Gastroesophageal sphincter (tissue), 4 donors: ENCODE data around the gene MVB12B. TPM values are rescaled to one million over a fixed set of nuclear protein-coding genes. Genes with fewer than 3 reads are reported as not detected.

Experiments
- ATAC-seq: fragments of 150-250 bp; one replicate; pipeline ENCODE4 v1.9.1; 2016; ENCODE audit warnings: mild to moderate bottlenecking, moderate library complexity
- H3K27ac ChIP-seq, 4 donors: fragments of 200-600 bp; sonication (generic) in 3 of 4; 1 replicate in 3 of 4; 2 replicates in 1 of 4; pipeline ENCODE4 v1.5.1; 2016 to 2019
- H3K27me3 ChIP-seq: fragments of 200-600 bp; sonication (generic); one replicate; pipeline ENCODE4 v1.5.1; 2019
- H3K36me3 ChIP-seq, 2 donors: fragments of 200-600 bp; sonication (generic); one replicate each; pipeline ENCODE4 v1.5.1; 2019; ENCODE audit warnings: control low read depth in 1 of 2
- H3K4me1 ChIP-seq, 3 donors: fragments of 200-600 bp; sonication (generic); 1 replicate in 2 of 3; 2 replicates in 1 of 3; pipeline ENCODE4 v1.5.1; 2016 to 2019; ENCODE audit warnings: control low read depth in 2 of 3
- H3K4me3 ChIP-seq, 2 donors: fragments of 200-600 bp; sonication (generic); one replicate each; pipeline ENCODE4 v1.5.1; 2019; ENCODE audit warnings: mild to moderate bottlenecking in 1 of 2, moderate library complexity in 1 of 2
- H3K9me3 ChIP-seq, 3 donors: fragments of 200-600 bp; sonication (generic); one replicate each; pipeline ENCODE4 v1.5.1; 2017 to 2019; ENCODE audit warnings: control low read depth in 2 of 3
- CTCF ChIP-seq, 4 experiments: fragments of 200-600 bp in 2 of 4; fragments of 450-650 bp in 2 of 4; sonication (generic) in 1 of 4; IDR thresholded peaks; one replicate each; pipeline ENCODE4 v1.5.1; 2017 to 2019; ENCODE audit warnings: antibody characterized with exemption in 4 of 4, mild to moderate bottlenecking in 2 of 4, moderate library complexity in 2 of 4
- EP300 ChIP-seq: sonication (generic); formaldehyde crosslinking; IDR thresholded peaks from one replicate; pipeline ENCODE4 v1.6.1; 2017; ENCODE audit warnings: antibody characterized with exemption, mild to moderate bottlenecking
- POLR2A ChIP-seq, 2 donors: fragments of 450-650 bp; IDR thresholded peaks; one replicate each; pipeline ENCODE4 v1.6.1; 2017; ENCODE audit warnings: antibody characterized with exemption in 2 of 2, mild to moderate bottlenecking in 2 of 2, moderate library complexity in 1 of 2
- POLR2AphosphoS5 ChIP-seq: sonication (generic); formaldehyde crosslinking; IDR thresholded peaks from one replicate; pipeline ENCODE4 v1.6.1; 2017; ENCODE audit warnings: antibody characterized with exemption
- WGBS, 2 donors: methylation state at CpG; one replicate each; pipeline ENCODE4 v1.1.5; 2018; ENCODE audit warnings: low coverage in 1 of 2; 5-methylcytosine and 5-hydroxymethylcytosine counted together
- total RNA-seq, 4 donors: library from RNA; depleted of rRNA; stranded (reverse); fragments of >200 nt; gene quantifications; one replicate each; pipeline ENCODE4 v1.1.0, GENCODE V29; 2016

The MVB12B gene
- total RNA-seq, 4 donors from 2014 or later: 12.0 to 25.2 (median 15.9) TPM

GRCh38 chr9:126491568-126491879 lies 164.9 kb downstream of the MVB12B start:
- Histone ChIP-seq H3K36me3 (peaks cover 0 to 23% of the 10 kb centered on the region in 2 donors), H3K27ac (no peak overlapping the region), H3K27me3 (no peaks in the 10 kb centered on the region), H3K4me3 (no peak overlapping the region), H3K4me1 (peaks cover 0 to 5% (median 0%) of the 10 kb centered on the region in 3 donors), H3K9me3 (no peaks in the 10 kb centered on the region)
- no peak for ATAC-seq
- TF ChIP-seq POLR2AphosphoS5: no peak
- TF ChIP-seq POLR2A (IDR thresholded peaks at IDR 0.05): no peak
- no peak for TF ChIP-seq EP300
- TF ChIP-seq CTCF (IDR thresholded peaks at IDR 0.05): no peak
- 50 to 55% methylated on average over 2 to 3 of the region's 3 CpGs for WGBS, 2 donors

GRCh38 chr9:126491949-126492348 lies 165.3 kb downstream of the MVB12B start:
- ATAC-seq: no peak
- Histone ChIP-seq H3K9me3 (no peaks in the 10 kb centered on the region), H3K36me3 (peaks cover 0 to 18% of the 10 kb centered on the region in 2 donors), H3K27me3 (no peaks in the 10 kb centered on the region), H3K4me1 (peaks cover 0 to 5% (median 0%) of the 10 kb centered on the region in 3 donors), H3K27ac (no peak overlapping the region), H3K4me3 (no peak overlapping the region)
- TF ChIP-seq EP300 (no peak), CTCF (IDR thresholded peaks at IDR 0.05) (no peak), POLR2AphosphoS5 (no peak), POLR2A (IDR thresholded peaks at IDR 0.05) (no peak)
- 79 to 84% methylated on average over 9 to 10 of the region's 10 CpGs for WGBS, 2 donors

GRCh38 chr9:126494264-126494663 lies 167.6 kb downstream of the MVB12B start:
- 83 to 91% methylated on average over 1 to 6 of the region's 6 CpGs for WGBS, 2 donors

DNA sequence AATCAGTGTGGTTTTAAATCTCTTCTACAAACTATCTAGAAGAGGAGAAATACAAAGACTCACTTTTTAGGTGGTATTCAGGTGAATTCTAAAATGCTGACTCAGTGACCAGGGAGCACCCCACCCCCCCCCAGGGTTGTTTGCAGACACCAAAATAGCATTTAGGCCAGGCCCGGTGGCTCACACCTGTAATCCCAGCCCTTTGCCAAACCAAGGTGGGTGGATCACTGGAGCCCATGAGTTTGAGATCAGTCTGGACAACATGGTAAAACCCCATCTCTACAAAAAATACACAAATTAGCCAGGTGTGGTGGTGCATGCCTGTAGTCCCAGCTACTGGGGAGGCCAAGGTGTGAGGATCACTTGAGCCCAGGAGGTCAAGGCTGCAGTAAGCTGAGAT lies 168.1 kb downstream of the MVB12B start:
- Histone ChIP-seq H3K9me3 (no peaks in the 10 kb centered on the region), H3K27ac (no peak overlapping the region), H3K27me3 (no peaks in the 10 kb centered on the region), H3K4me3 (no peak overlapping the region), H3K4me1 (peaks cover 0 to 20% (median 5%) of the 10 kb centered on the region in 3 donors), H3K36me3 (peaks cover 0 to 14% of the 10 kb centered on the region in 2 donors)
- no peak for ATAC-seq
- TF ChIP-seq POLR2A (IDR thresholded peaks at IDR 0.05): no peak
- no peak for TF ChIP-seq POLR2AphosphoS5
- TF ChIP-seq CTCF (IDR thresholded peaks at IDR 0.05): no peak
- TF ChIP-seq EP300: no peak
- 100% methylated on average over 1 of the region's 1 CpG; no CpG with 5 or more reads in 1 of the 2 donors for WGBS, 2 donors

More at GRCh38 chr9:126494264-126494663, 167.6 kb downstream of the MVB12B start:
- Histone ChIP-seq H3K36me3 (peaks cover 0 to 14% of the 10 kb centered on the region in 2 donors), H3K27me3 (no peaks in the 10 kb centered on the region), H3K27ac (no peak overlapping the region), H3K9me3 (no peaks in the 10 kb centered on the region), H3K4me3 (no peak overlapping the region), H3K4me1 (peaks cover 0 to 15% (median 5%) of the 10 kb centered on the region in 3 donors)
- TF ChIP-seq POLR2A (IDR thresholded peaks at IDR 0.05) (no peak), POLR2AphosphoS5 (no peak), EP300 (no peak), CTCF (IDR thresholded peaks at IDR 0.05) (no peak)
- no peak for ATAC-seq

DNA sequence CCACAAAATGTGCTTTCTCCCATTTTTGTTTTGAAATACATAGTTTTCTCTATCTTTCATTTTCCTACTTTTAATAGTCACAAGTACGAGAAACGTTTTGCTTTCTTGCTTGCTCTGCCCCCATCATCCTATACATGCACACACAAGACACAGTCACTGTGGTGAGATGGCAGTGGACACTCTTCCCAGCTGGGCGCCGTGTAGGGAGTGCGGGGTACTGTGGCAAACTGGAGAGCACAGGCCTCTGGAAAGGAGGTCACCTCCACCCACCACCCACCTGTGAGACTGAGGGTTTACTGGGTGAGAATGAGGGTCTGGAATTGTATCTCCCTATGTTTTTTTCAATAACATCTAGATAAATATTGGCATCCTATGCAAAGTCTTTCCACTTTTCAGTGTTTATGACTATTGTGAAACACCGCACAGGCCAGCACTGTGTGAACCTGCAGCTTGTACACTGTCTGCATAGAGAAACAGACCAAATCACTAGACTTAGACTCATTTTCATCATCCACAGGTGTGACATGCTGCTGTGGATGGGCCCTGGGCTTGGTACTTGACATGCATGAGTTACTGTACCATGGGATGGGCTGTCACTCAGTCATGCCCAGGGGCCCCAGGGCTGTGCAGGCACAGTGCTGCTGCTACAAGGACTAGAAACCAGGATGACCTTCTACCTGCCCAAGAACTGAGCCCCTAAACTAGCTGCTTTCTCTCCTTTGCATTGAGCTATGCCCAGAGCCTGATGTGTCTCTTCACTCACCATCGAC lies 169.0 kb downstream of the MVB12B start:
- Histone ChIP-seq H3K4me1 (peaks cover 0 to 28% (median 7%) of the 10 kb centered on the region in 3 donors), H3K36me3 (peaks cover 0 to 14% of the 10 kb centered on the region in 2 donors), H3K9me3 (no peaks in the 10 kb centered on the region), H3K4me3 (no peak overlapping the region), H3K27ac (no peak overlapping the region), H3K27me3 (no peaks in the 10 kb centered on the region)
- 86 to 91% methylated on average over 4 to 5 of the region's 7 CpGs for WGBS, 2 donors
- no peak for ATAC-seq
- no peak for TF ChIP-seq POLR2A (IDR thresholded peaks at IDR 0.05)
